ENCODE results near the gene MLLT3.
A peak's percentile ranks its signal among the peaks of the same experiment; 100 is the strongest.

Gene MLLT3

DNA sequence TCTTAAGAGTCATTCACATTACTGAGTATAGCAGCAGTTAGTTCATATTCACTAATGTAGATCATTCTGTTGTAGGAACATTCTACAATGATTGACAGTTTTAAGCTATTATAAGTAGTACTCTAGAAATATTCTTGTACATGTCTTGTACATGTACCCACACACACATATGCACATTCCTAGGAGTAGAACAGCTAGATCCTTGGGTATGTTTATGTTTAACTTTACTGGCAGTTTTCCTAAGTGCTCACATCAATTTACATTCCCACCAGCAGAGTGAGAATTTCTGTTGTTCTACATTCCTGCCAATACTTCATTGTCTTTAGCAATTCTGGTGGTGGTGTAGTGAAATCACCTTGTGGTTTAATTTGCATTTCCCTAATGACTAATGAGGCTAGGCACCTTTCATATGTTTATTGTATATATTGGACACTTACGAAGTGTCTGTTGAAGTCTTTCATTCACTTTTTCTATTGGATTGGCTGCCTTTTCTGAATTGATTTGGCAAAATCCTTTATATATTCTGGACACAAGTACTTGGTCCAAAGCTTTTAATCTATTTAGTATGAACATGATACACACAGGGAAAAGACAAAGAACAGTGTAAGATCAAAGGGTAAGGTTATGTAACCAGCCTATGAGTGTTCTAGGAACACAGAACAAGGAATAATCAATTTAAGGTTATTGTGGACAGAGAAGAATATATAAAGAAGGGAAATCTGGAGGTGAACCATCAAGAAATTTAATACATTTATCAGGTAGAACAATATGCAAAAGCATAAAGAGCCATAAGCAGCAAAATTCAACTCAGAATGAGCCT lies 95.6 kb downstream of the MLLT3 start:
- in situ Hi-C loops (cut with HindIII; ENCODE audit: low sequenced_read_pairs): no loop called here

DNA sequence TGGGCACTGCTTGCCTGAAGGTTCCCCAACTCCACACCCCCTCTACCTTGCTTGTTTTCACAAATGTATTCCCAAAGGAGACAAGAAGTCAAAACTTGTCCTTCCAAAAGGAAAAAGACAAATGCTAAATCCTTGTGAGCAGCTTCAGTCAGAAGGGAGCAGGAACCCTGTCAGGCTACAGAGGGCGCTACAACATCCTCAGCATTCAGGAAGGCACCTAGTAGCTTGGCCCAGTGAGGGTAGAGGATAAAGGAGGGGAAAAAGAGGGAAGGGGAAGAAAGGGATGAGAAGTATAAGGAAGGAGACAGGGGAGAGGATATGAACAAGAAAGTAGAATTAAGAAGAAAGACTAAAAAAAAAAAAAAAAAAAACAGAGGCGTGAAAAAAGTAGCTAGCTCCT lies 97.5 kb downstream of the MLLT3 start:
- H3K4me3 ChIP-seq (ENCODE audit: low read depth, low read length): no peak overlapping the region
- no peak for DNase-seq (ENCODE audit: low read depth)
- TF ChIP-seq, protein P1, sequence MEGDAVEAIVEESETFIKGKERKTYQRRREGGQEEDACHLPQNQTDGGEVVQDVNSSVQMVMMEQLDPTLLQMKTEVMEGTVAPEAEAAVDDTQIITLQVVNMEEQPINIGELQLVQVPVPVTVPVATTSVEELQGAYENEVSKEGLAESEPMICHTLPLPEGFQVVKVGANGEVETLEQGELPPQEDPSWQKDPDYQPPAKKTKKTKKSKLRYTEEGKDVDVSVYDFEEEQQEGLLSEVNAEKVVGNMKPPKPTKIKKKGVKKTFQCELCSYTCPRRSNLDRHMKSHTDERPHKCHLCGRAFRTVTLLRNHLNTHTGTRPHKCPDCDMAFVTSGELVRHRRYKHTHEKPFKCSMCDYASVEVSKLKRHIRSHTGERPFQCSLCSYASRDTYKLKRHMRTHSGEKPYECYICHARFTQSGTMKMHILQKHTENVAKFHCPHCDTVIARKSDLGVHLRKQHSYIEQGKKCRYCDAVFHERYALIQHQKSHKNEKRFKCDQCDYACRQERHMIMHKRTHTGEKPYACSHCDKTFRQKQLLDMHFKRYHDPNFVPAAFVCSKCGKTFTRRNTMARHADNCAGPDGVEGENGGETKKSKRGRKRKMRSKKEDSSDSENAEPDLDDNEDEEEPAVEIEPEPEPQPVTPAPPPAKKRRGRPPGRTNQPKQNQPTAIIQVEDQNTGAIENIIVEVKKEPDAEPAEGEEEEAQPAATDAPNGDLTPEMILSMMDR (IDR thresholded peaks at IDR 0.05; ENCODE audit: low read depth, low read length, missing control alignments): peak; percentile 21
- in situ Hi-C loops (cut with HindIII; ENCODE audit: low sequenced_read_pairs): no loop called here

More for the DNA sequence above, 95.6 kb downstream of the MLLT3 start:
- DNase-seq (ENCODE audit: low read depth): peak; percentile 38
- TF ChIP-seq, protein P1 (IDR thresholded peaks at IDR 0.05; ENCODE audit: low read depth, low read length, missing control alignments): peak; percentile 29
- no peak overlapping the region for H3K4me3 ChIP-seq (ENCODE audit: low read depth, low read length)

DNA sequence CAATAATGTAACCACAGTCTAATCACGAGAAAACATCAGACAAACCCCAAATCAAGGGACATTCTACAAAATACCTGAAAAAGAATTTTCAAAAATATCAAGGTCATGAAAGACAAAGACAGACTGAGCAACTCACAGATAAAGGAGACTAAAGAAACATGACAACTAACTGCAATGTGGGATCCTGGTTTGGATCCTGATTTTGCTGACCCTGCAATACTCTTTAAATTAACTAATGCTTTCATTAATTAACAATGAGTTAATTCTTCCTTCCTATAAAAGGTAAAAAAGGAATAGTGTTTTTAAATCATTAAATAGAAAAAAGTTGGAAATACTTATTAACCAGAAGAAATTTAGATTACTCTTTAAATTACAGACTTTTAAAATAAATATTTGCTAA lies 103.6 kb downstream of the MLLT3 start:
- in situ Hi-C loops (cut with HindIII; ENCODE audit: low sequenced_read_pairs): no loop called here
- TF ChIP-seq, protein P1 (IDR thresholded peaks at IDR 0.05; ENCODE audit: low read depth, low read length, missing control alignments): no peak
- DNase-seq (ENCODE audit: low read depth): no peak
- no peak overlapping the region for H3K4me3 ChIP-seq (ENCODE audit: low read depth, low read length)

DNA sequence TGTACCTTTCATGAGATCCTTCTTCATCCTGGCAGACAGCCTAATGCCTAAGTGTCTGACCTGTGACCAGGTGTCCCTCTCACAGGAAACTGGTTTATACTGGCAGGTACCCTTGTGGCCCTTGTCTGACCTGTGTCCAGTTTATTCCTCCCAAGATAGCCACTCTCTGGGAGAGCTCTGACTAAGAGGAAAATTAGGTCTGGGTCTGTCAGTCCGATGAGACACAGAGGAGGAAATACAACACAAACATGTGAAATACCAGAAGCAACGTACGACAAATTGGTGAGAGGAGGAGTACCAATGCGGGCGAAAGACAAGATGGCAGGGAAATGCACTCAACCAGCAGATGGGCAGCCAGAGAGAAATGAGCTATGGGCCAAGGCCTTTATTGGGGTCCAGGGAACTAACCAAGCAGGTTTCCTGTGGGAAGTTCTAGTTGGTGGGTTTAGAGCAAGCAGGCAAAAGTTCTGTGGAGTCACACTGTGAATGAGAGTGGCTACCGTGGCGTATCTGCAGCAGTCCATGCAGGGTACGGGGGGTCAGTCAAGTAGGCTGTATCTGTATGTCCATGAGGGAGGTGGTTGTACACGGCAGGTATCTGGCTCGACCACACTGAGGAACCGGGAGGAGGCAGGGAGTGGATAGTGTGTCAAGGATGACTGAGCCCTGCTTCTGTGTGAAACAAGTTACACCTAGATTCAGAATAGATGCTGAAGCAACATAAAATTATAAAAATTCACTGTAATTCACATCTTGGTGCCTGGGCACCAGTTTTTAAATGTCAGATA lies 109.0 kb downstream of the MLLT3 start:
- no peak for DNase-seq (ENCODE audit: low read depth)
- in situ Hi-C loops (cut with HindIII; ENCODE audit: low sequenced_read_pairs): no loop called here
- TF ChIP-seq, protein P1 (IDR thresholded peaks at IDR 0.05; ENCODE audit: low read depth, low read length, missing control alignments): no peak
- no peak overlapping the region for H3K4me3 ChIP-seq (ENCODE audit: low read depth, low read length)

DNA sequence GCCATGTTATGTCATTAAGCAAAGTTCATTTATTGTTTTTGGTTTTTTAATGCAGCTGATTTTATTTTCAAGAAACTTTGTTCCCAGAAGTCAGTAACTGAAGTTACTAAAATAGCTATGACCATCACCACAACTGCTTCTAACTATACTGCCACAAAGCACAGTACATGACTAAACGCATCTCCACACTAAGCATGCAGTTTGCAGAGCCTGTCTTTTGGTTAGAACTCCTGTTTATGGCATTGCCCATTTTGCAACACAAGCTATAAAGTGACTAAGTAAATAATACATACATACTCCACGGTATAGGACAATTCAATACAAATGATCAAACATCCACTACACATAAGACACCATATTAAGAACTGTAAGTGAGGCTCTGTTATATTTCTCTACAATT lies 109.7 kb downstream of the MLLT3 start:
- TF ChIP-seq, protein P1 (IDR thresholded peaks at IDR 0.05; ENCODE audit: low read depth, low read length, missing control alignments): no peak
- in situ Hi-C loops (cut with HindIII; ENCODE audit: low sequenced_read_pairs): no loop called here
- no peak overlapping the region for H3K4me3 ChIP-seq (ENCODE audit: low read depth, low read length)
- DNase-seq (ENCODE audit: low read depth): no peak

DNA sequence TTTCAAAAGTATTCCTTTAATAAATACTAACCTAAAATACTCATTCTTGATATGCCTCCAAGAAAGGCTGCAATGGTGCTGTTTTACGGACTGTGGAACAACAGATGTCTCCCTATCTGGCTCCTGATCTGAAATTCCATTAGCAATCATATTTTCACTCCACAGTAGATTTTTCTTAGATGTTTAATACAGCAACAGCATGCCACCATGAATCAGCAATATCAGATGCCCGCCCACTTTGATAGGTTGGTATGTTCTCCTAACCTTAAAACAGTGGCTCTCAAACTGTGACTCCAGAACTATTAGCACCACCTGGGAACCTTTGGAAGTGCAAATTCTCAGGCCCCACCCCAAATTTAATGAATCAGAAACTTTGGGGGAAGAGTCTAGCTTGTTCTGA lies 110.2 kb downstream of the MLLT3 start:
- TF ChIP-seq, protein P1 (IDR thresholded peaks at IDR 0.05; ENCODE audit: low read depth, low read length, missing control alignments): no peak
- in situ Hi-C loops (cut with HindIII; ENCODE audit: low sequenced_read_pairs): no loop called here
- no peak for DNase-seq (ENCODE audit: low read depth)
- no peak overlapping the region for H3K4me3 ChIP-seq (ENCODE audit: low read depth, low read length)
